GM18873 (cell line): ENCODE measurements around the gene IFT172.
A peak's percentile ranks its signal among the peaks of the same experiment; 100 is the strongest.

ENCODE experiments used
- ATAC-seq: cut with Tn5 transposase; IDR thresholded peaks from one replicate; pipeline ENCODE4 v1.9.1; 2021; ENCODE audit warnings: mild to moderate bottlenecking, moderate library complexity, moderate number of reproducible peaks; ENCODE audit not compliant: unreplicated experiment, low FRiP score

The IFT172 gene

DNA sequence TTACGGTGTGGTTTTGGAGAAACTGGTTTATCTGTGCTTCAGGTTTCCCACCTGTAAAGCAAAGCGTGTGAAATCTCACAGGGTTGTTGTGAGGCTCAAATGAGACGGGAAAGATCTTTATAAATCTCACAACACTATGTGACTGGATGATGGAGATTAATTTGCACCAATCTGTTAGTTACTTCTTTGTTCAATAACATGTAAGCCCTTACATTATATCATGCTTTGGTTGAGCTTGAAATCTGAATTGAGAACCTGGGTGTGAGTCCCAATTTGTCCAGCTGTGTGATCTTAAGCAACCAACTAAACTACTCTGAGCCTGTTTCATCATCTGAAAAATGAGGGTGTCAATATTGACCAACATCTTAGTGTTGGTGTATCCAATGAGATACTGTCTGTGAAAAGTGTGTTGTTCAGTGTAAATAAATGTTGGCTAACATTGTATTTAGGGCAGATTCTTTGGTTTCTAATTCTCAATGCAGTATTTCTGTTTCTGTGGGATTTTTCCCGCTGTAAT, 6.4 kb upstream of the IFT172 start:
- no peak for ATAC-seq

GRCh38 chr2:27494944-27495554, 5.5 kb upstream of the IFT172 start, which contains the start of gene FNDC4:
TSS of gene FNDC4 (minus strand) at chr2:27495200. CDS start at chr2:27494679, 521 bp downstream.
- no peak for ATAC-seq

DNA sequence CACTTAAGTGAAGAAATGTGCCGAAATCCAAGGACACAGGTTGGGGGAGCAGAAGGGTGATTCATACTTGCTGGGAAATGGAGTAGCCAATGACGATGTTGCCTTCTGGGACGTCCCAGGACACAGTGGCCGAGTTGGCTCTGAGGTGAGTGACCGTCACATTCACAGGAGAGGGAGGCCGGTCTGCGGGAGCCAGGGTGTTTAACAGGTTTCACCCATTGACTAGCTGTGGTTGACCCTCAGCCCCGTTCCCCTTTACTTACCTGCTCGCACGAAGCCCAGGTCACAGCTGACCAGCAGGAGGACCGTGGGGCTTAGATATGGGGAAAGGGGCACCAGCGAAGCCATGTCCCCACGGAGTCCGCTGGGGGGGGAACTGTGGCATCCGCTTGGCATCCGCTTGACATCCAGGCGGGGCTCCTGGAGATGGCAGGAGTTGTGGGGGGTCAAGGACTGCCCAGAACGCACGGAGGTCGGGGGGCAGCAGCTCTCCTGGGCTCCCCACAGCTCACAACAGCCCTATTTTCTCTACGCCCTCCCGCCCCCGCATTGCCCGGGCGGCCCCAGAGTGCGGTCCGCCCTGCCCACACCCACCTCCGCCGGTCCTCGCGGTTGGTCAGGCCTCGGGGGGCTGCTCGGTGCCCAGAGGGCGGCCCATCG, 4.9 kb upstream of the IFT172 start:
- ATAC-seq = no peak

GRCh38 chr2:27493948-27494283, 4.4 kb upstream of the IFT172 start:
- ATAC-seq = no peak

GRCh38 chr2:27492557-27492956, 3.0 kb upstream of the IFT172 start:
- no peak for ATAC-seq

GRCh38 chr2:27489118-27489497, 435 bp downstream of the IFT172 start:
- ATAC-seq = peak; percentile 6

DNA sequence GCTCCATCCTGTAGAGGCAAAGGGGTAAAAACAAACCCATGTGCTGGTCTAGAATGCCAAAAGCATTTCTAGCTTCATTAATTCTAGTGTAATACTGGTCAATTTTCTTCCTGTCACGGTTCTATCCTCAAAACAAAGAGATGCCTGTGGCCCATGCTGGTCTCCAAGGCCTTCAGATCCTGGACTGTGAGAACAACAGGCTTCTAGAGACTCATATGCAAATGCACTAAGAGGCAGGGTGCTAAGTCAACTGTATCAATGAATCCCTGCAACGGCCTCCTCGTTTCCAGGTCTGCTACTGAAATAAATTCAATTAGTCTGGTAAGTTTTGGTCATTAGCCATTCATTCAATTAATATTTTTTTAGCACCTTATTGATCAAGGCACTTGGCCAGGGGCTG, 4.0 kb downstream of the IFT172 start:
- ATAC-seq = no peak

GRCh38 chr2:27471961-27472360, 17.6 kb downstream of the IFT172 start:
- no peak for ATAC-seq

GRCh38 chr2:27464443-27464842, 25.1 kb downstream of the IFT172 start:
- no peak for ATAC-seq

GRCh38 chr2:27461118-27461517, 28.4 kb downstream of the IFT172 start:
- no peak for ATAC-seq

- no peak for ATAC-seq
Measured at GRCh38 chr2:27453968-27454367, 35.6 kb downstream of the IFT172 start.

- ATAC-seq = no peak
Measured at GRCh38 chr2:27451095-27451494, 38.4 kb downstream of the IFT172 start.

DNA sequence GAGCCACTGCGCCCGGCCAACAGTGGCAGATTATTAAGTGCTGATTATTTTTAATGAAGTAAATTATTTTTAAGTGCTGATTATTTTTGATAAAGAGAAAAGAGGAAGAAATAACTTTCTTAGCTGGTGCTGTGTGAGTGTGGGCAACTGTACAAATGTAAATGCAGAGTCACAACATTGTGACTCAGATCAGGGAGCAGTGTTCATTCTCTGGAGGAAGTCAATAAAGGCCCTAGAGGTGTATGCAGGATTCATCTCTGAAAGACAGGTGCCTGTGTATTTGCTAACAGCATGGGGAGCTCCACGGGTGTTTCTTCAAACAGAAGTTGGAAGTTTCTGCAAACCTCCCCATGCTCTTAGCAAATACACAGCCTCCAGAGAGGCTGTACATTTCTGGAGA, 41.2 kb downstream of the IFT172 start:
- ATAC-seq = no peak

- no peak for ATAC-seq
Measured at GRCh38 chr2:27446057-27446456, 43.5 kb downstream of the IFT172 start.

GRCh38 chr2:27445615-27446014, 43.9 kb downstream of the IFT172 start:
- ATAC-seq = no peak

- no peak for ATAC-seq
Measured at GRCh38 chr2:27445155-27445554, 44.4 kb downstream of the IFT172 start.

DNA sequence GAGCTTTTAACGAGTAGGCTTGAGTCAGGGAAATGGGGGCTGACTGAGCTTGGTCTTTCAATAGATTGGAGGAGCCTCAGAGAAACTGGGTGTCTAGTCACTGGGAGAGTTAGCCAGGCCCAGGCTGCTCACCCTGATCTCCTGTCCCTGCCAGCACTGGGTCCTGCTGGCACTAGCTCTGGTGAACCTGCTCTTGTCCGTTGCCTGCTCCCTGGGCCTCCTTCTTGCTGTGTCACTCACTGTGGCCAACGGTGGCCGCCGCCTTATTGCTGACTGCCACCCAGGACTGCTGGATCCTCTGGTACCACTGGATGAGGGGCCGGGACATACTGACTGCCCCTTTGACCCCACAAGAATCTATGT, 46.6 kb downstream of the IFT172 start:
- no peak for ATAC-seq

- no peak for ATAC-seq
Measured at GRCh38 chr2:27441958-27442919, 47.3 kb downstream of the IFT172 start, which contains the start of gene KRTCAP3. TSS of gene KRTCAP3 (plus strand) at chr2:27442381. CDS start at chr2:27442413, 32 bp downstream.

GRCh38 chr2:27441226-27441926, 48.2 kb downstream of the IFT172 start:
- ATAC-seq = no peak

- ATAC-seq = no peak
Measured at GRCh38 chr2:27435628-27436027, 53.9 kb downstream of the IFT172 start.
